HUES48 (cell line): Measurements from ENCODE around the gene ZPR1.

ENCODE experiments used
- H3K27ac ChIP-seq: one replicate; pipeline ENCODE4 v1.7.0; 2013; ENCODE audit warnings: low read depth, low read length, inconsistent platforms
- H3K27me3 ChIP-seq: 2 replicates; pipeline ENCODE4 v1.6.1; 2013; ENCODE audit warnings: mild to moderate bottlenecking, low read length; ENCODE audit not compliant: control insufficient read depth, insufficient read depth
- H3K36me3 ChIP-seq: 2 replicates; pipeline ENCODE4 v1.6.1; 2013; ENCODE audit warnings: low read length; ENCODE audit not compliant: control insufficient read depth, insufficient read depth
- H3K4me1 ChIP-seq: 2 replicates; pipeline ENCODE4 v1.6.1; 2013; ENCODE audit warnings: mild to moderate bottlenecking, low read length; ENCODE audit not compliant: control insufficient read depth, insufficient read depth
- H3K4me3 ChIP-seq: 2 replicates; pipeline ENCODE4 v1.5.1; 2013; ENCODE audit warnings: mild to moderate bottlenecking, low read depth, low read length
- H3K9ac ChIP-seq: 2 replicates; pipeline ENCODE4 v1.6.1; 2013; ENCODE audit warnings: mild to moderate bottlenecking, low read depth, low read length, moderate library complexity
- H3K9me3 ChIP-seq: 2 replicates; pipeline ENCODE4 v1.6.1; 2013; ENCODE audit warnings: low read length; ENCODE audit not compliant: control insufficient read depth, insufficient read depth

ZPR1 gene

GRCh38 chr11:116729501-116730240, 58.2 kb downstream of the ZPR1 start:
- peaks cover 26% of the 10 kb centered on the region for H3K4me1 ChIP-seq
- no peak overlapping the region for H3K4me3 ChIP-seq
- no peaks in the 10 kb centered on the region for H3K27me3 ChIP-seq
- H3K9ac ChIP-seq = no peak overlapping the region
- no peak overlapping the region for H3K27ac ChIP-seq
- H3K36me3 ChIP-seq = no peaks in the 10 kb centered on the region
- no peaks in the 10 kb centered on the region for H3K9me3 ChIP-seq

GRCh38 chr11:116727990-116728389, 59.8 kb downstream of the ZPR1 start:
- Histone ChIP-seq H3K9ac (no peak overlapping the region), H3K27me3 (no peaks in the 10 kb centered on the region), H3K27ac (no peak overlapping the region), H3K4me3 (no peak overlapping the region), H3K36me3 (no peaks in the 10 kb centered on the region), H3K4me1 (peaks cover 26% of the 10 kb centered on the region), H3K9me3 (no peaks in the 10 kb centered on the region)

- no peaks in the 10 kb centered on the region for H3K9me3 ChIP-seq
- H3K9ac ChIP-seq = no peak overlapping the region
- H3K4me1 ChIP-seq = peaks cover 7% of the 10 kb centered on the region
- no peaks in the 10 kb centered on the region for H3K36me3 ChIP-seq
- H3K27me3 ChIP-seq = no peaks in the 10 kb centered on the region
- H3K27ac ChIP-seq = no peak overlapping the region
- H3K4me3 ChIP-seq = no peak overlapping the region
These were observed 62.2 kb downstream of the ZPR1 start for GRCh38 chr11:116725434-116726221.

GRCh38 chr11:116724813-116725212, 63.0 kb downstream of the ZPR1 start:
- Histone ChIP-seq H3K9me3 (no peaks in the 10 kb centered on the region), H3K27ac (no peak overlapping the region), H3K9ac (no peak overlapping the region), H3K36me3 (no peaks in the 10 kb centered on the region), H3K27me3 (no peaks in the 10 kb centered on the region), H3K4me3 (no peak overlapping the region), H3K4me1 (peaks cover 4% of the 10 kb centered on the region)
